Measurements from ENCODE around the gene RNU4-1.

Gene RNU4-1

GRCh38 chr12:120284381-120284780 lies 8.7 kb downstream of the RNU4-1 start:
- no peak overlapping the region for H3K4me3 Mint-ChIP-seq
- peaks cover 10% of the 10 kb centered on the region for H3K9me3 Mint-ChIP-seq
- no peak overlapping the region for H3K27ac Mint-ChIP-seq
- peaks cover 19% of the 10 kb centered on the region for H3K4me1 Mint-ChIP-seq
- H3K36me3 Mint-ChIP-seq (ENCODE audit: low read depth), result no peaks in the 10 kb centered on the region
- H3K27me3 Mint-ChIP-seq (ENCODE audit: low read depth, poor library complexity), result peaks cover 39% of the 10 kb centered on the region
- no peak for DNase-seq
- TF ChIP-seq, protein P1, sequence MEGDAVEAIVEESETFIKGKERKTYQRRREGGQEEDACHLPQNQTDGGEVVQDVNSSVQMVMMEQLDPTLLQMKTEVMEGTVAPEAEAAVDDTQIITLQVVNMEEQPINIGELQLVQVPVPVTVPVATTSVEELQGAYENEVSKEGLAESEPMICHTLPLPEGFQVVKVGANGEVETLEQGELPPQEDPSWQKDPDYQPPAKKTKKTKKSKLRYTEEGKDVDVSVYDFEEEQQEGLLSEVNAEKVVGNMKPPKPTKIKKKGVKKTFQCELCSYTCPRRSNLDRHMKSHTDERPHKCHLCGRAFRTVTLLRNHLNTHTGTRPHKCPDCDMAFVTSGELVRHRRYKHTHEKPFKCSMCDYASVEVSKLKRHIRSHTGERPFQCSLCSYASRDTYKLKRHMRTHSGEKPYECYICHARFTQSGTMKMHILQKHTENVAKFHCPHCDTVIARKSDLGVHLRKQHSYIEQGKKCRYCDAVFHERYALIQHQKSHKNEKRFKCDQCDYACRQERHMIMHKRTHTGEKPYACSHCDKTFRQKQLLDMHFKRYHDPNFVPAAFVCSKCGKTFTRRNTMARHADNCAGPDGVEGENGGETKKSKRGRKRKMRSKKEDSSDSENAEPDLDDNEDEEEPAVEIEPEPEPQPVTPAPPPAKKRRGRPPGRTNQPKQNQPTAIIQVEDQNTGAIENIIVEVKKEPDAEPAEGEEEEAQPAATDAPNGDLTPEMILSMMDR (IDR thresholded peaks at IDR 0.05), result no peak

GRCh38 chr12:120283318-120283717 lies 9.7 kb downstream of the RNU4-1 start:
- Mint-ChIP-seq H3K4me3 (no peak overlapping the region), H3K9me3 (peaks cover 16% of the 10 kb centered on the region), H3K27me3 (ENCODE audit: low read depth, poor library complexity) (peaks cover 37% of the 10 kb centered on the region), H3K4me1 (peaks cover 17% of the 10 kb centered on the region), H3K27ac (no peak overlapping the region), H3K36me3 (ENCODE audit: low read depth) (no peaks in the 10 kb centered on the region)
- DNase-seq, result no peak
- TF ChIP-seq, protein P1 (IDR thresholded peaks at IDR 0.05), result no peak

- no peak overlapping the region for H3K4me3 Mint-ChIP-seq
- H3K27me3 Mint-ChIP-seq (ENCODE audit: low read depth, poor library complexity), result peaks cover 8% of the 10 kb centered on the region
- TF ChIP-seq, protein P1 (IDR thresholded peaks at IDR 0.05), result no peak
- peaks cover 23% of the 10 kb centered on the region for H3K9me3 Mint-ChIP-seq
- H3K36me3 Mint-ChIP-seq (ENCODE audit: low read depth), result no peaks in the 10 kb centered on the region
- no peak overlapping the region for H3K27ac Mint-ChIP-seq
- no peaks in the 10 kb centered on the region for H3K4me1 Mint-ChIP-seq
- DNase-seq, result no peak
Observed at GRCh38 chr12:120278137-120279069, 14.6 kb downstream of the RNU4-1 start.

DNA sequence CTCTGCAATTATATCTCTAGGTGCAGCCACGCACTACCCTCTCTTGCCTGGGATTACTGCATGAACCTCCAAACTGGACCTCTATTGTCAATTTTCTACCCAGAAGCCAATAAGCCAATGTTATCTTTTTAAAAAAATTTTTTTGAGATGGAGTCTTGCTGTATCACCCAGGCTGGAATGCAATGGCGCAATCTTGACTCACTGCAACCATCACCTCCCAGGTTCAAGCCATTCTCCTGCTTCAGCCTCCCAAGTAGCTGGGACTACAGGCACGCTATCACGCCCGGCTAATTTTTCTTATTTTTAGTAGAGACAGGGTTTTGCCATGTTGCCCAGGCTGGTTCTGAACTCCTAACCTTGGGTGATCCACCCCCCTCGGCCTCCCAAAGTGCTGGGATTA lies 16.3 kb downstream of the RNU4-1 start:
- H3K36me3 Mint-ChIP-seq (ENCODE audit: low read depth), result no peaks in the 10 kb centered on the region
- TF ChIP-seq, protein P1 (IDR thresholded peaks at IDR 0.05), result no peak
- no peak overlapping the region for H3K27ac Mint-ChIP-seq
- no peaks in the 10 kb centered on the region for H3K4me1 Mint-ChIP-seq
- no peaks in the 10 kb centered on the region for H3K27me3 Mint-ChIP-seq (ENCODE audit: low read depth, poor library complexity)
- H3K4me3 Mint-ChIP-seq, result no peak overlapping the region
- DNase-seq, result no peak
- H3K9me3 Mint-ChIP-seq, result peaks cover 23% of the 10 kb centered on the region

DNA sequence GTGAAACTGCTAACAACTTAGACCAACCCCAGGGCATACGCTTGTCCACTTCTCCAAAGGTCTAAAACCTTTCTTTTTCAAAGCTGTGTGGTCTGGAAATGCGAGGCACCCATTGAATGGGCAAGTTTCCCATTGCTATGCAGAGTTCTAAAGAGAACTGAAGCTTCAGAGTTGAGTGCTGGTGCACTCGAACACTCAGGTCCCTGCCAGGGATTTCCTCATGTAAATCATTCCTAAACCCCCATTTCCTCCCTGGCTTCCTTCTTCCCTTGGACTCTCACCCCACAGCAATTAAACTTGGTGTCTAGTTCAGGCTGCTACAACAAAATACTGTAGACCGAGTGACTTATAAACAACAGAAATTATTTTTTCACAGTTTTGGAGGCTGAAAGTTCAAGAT lies 25.3 kb downstream of the RNU4-1 start:
- Mint-ChIP-seq H3K4me3 (no peak overlapping the region), H3K36me3 (ENCODE audit: low read depth) (no peaks in the 10 kb centered on the region), H3K27me3 (ENCODE audit: low read depth, poor library complexity) (no peaks in the 10 kb centered on the region), H3K9me3 (no peaks in the 10 kb centered on the region), H3K4me1 (peaks cover 50% of the 10 kb centered on the region), H3K27ac (no peak overlapping the region)
- no peak for DNase-seq
- TF ChIP-seq, protein P1 (IDR thresholded peaks at IDR 0.05), result no peak
